NCI-H345 treated with DMSO at 0.1 percent for 48 hours (cell line): Measurements from ENCODE around the gene CDC27.
"Not testable (repeated sequence)": the region's sequence is repeated elsewhere in the genome, so short reads cannot be mapped to it uniquely, and the experiment has no call there.

Source experiments
- DNase-seq: peaks from one replicate; lab custom pipeline; 2025; ENCODE audit not compliant: unreplicated experiment; lab: John Stamatoyannopoulos, UW

CDC27 gene

DNA sequence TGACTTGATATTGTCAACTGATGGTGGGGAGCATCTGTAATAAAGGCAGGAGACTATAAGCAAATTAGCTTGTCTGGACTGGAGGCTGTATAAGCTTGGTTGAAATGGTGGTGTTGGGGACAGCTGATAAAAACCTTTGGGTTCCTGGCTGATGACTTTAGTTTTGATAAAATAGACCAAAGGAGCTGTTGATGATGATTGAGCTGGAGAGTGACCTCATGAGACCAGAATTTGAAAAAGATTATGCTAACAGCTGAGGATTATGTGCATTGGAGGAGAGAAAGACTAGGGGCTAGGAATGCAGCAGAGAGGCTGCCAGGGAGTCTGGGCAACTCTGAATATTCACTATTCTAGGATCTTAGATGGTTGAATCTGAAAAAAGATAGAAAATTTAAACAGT, 8.7 kb upstream of the CDC27 start:
- DNase-seq, result no peak

DNA sequence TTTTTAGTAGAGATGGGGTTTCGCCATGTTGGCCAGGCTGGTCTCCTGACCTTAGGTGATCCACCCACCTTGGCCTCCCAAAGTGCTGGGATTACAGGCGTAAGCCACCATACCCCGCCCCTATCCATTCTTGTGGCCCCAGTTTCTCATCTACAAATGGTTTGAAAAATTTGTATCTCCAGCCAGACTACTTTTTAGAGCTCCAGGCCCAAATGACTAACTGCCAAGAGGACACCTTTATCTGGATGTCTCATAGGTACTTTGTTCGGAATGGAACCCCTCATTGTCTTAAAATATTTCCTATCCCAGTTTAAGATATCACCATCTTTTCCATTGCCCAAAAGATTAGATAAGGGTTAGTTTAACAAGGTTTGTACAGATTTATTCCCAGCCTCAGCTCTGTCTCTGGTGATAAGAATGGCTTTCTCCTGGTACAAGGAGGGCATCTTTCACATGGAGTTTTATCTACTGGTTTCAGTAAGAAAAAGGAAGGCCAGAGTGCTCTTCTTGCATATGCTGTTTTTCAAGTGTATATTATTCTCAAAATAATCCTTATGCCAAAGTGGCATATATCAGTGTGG, 4.9 kb upstream of the CDC27 start:
- DNase-seq, result no peak

GRCh38 chr17:47192554-47192953, 3.5 kb upstream of the CDC27 start:
- peak; percentile 24 for DNase-seq

DNA sequence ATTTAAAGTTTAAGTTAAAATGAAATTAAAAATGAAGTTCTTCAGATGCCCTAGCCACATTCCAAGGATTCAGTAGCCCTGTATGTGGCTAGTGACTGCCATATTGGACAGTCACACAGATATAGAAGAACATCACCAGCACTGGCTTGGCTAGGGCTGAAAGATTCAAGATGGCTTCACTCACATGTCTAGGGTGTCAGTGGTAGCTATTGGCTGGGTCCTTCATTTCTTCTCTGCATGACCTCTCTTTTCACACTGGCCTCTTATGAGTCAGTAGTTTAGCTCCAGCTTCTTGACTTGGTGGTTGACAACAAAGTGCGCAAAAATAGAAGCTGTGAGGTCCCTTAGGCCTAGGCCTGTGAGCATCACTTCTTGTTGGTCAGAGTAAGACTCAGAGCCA, 1.7 kb upstream of the CDC27 start:
- no peak for DNase-seq

DNA sequence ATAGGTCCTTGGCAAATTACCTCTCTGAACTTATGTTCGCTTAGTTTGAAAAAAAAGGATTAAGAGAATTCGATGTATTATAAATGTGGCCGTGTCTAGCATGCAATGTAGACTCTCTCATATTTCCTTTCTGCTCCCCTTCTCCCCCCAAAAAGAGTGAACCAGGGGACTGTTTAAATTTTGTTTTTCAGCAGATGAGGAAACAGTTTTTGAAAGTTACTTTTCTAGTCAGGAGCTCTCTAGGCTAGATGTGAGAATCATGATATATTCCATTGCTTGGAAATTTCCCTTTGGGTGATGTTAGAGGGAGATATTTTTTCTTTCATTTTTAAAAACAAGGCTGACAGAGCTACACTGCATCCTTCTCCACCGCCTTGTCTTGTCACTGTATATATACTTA, 1.1 kb upstream of the CDC27 start:
- no peak for DNase-seq

GRCh38 chr17:47189732-47190237, 690 bp upstream of the CDC27 start:
- DNase-seq, result no peak

DNA sequence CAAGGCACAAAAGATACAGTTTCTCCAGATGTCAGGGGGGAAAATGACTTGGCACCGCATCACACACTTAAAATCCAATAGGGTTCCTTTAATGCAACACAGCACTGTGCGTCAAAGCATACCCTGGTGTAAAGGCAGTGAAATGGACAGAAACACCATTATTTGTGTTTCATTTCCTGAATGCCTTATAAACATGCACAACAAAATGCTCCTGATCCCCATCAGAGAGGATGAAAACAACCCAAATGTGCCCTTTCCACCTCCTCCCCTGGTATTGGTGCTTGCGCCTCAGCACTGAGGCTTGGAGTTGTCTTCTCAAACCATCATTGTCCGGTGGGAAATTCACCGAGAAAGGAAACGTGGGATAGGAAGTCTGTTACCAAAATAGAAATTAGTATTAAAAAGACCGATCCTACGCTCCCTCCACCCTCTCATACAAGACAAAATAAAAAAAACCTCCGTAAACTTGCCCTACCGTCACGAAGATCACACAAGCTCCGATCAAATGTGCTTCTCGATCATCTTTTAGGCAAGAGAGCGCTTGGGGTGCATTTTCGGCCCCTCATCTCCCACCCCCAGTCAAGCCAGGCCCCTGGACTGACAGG, 722 bp downstream of the CDC27 start:
- no peak for DNase-seq

DNA sequence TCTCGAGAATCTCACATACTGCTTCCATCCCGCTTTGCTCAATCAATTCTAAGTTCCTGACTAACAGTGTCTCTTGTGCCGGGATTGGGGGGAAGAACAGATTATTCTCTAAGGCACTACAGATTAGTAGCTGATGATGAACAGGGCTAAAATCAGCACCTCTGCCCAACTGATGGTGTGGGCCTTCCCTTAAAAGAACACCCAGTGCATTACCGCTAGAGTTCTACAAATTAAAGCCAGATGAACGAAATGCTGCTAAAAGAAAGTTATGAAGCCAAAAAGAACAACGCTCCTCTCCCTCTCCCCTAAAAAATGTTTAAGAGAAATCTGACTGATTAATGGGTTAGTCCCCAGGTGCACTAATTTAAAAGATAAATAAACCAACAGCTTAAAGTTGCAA, 4.4 kb downstream of the CDC27 start:
- no peak for DNase-seq

DNA sequence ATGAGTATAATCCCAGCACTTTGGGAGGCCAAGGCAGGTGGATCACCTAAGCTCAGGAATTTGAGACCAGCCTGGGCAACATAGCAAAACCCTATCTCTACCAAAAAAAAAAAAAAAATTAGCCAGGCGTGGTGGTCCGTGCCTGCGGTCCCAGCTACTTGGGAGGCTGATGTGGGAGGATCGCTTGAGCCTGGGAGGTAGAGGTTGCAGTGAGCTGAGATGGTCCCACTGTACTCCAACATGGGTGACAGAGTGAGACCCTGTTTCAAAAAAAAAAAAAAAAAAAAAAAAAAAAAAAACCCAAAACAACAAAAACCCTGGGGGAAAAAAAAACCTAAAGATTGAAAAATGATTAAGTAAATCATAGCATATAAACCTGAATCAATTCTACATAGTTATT, 8.1 kb downstream of the CDC27 start:
- DNase-seq, result not testable (repeated sequence)

GRCh38 chr17:47180337-47180736, 8.8 kb downstream of the CDC27 start:
- no peak for DNase-seq

GRCh38 chr17:47179141-47179540, 10.0 kb downstream of the CDC27 start:
- no peak for DNase-seq

- no peak for DNase-seq
Observed at GRCh38 chr17:47177261-47177660, 11.8 kb downstream of the CDC27 start.

GRCh38 chr17:47176389-47176826, 12.7 kb downstream of the CDC27 start:
- DNase-seq, result no peak

DNA sequence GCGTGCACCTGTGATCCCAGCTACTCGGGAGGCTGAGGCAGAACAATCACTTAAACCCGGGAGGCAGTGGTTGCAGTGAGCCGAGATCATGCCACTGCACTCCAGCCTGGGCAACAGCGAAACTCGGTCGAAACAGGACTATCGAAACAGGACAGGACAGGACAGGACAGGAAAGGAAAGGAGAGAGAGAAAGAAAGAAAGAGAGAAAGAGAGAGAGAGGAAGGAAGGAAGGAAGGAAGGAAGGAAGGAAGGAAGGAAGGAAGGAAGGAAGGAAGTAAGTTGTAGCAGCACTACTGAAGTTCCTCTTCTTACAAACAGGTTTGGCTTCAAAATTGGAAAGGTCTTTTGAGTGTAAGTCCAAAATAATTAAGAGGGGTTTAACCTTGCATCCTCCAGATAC, 14.3 kb downstream of the CDC27 start:
- not testable (repeated sequence) for DNase-seq

DNA sequence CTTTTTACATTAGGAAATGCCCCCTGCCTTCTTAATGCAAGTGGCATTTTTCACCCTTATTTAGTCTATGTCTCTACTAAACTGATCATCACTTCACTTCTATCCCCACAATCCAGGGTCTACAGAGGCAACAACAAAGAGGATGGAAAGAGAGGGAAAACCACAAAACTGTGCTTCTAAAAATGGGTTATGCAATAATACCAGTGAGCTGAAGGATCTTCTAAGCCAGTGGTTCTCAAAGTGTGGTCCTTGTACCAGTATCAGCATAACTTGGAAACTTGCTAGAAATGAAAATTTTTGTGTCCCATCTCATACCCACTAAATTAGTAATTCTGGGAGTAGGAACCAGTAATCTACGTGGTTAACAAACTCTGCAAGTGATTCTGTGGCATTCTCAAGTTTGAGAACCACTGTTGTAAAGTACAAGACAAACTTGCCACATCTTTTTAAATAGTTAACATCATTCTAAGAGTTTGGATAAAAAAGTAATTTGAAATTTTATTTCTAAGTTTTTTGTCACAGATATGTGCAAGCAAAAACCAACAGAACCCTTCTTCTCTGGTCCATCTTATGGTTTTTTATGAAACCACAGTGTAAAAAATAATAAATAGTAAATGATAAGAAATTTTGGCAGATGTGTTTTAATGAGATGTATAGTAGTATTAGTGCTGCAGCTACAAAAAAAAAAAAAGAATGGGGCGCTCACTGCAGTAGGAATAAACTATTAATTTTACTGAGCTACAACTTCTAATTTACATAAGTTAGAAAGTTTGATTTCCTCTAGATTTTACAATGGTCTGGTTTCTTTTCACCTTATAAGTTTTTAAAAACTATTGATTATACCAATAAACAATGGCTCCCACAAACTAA, 16.2 kb downstream of the CDC27 start:
- DNase-seq, result no peak

DNA sequence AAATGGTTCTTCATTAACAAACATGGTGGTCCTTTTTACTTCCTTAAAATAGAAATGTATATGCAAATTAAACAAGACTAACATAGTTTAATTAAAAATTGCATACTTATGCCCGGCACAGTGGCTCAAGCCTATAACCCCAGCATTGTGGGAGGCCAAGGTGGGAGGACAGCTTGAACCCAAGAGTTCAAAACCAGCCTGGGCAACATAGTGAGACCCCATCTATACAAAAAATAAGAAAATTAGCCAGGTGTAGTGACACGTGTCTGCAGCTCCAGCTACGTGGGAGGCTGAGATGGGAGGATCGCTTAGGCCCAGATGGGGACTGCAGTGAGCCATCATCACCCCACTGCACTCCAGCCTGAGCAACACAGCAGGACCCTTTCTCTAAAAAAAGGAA, 18.4 kb downstream of the CDC27 start:
- DNase-seq, result no peak

- DNase-seq, result not testable (repeated sequence)
Observed at GRCh38 chr17:47168896-47169295, 20.2 kb downstream of the CDC27 start.

DNA sequence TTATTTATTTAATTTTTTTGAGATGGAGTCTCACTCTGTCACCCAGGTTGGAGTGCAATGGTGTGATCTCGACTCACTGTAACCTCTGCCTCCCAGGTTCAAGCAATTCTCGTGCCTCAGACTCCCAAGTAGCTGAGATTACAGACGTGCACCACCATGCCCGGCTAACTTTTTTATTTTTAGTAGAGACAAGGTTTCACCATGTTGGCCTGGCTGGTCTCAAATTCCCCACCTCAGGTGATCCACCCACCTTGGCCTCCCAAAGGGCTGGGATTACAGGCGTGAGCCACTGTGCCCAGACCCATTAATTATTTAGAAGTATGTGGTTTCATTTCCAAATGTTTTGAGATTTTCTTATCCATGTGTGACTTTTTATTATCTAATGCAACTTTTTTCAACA, 22.2 kb downstream of the CDC27 start:
- DNase-seq, result not testable (repeated sequence)

- no peak for DNase-seq
Observed at GRCh38 chr17:47165137-47165536, 24.0 kb downstream of the CDC27 start.

GRCh38 chr17:47164263-47164662, 24.8 kb downstream of the CDC27 start:
- DNase-seq, result no peak

DNA sequence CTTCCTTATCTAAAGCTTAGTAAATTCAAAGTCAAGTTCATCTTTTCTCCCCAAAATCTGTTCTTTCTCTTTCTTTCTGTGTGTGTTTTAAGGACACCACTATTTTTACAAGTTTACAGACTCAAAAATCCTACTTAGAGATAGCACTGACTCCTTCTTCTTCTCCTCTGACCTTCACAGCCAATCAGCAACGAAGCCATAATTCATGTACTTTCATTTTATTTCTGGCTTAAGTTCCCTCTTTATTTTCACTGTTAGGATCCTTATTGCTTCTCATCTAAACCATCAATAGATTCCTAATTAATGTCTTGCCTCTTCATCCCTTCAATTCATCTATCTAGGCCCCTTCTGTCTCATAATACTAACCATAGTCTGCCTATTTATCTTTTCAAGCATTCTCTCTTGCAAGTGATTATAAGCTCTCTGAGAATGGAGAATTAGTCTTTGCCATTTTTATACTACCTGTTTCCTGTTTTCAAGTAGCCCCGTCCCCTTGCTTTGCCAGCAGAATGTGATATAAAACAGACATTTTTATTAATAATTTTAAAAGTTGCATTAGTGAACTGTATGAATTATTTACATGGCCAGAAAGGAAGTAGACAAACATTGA, 27.0 kb downstream of the CDC27 start:
- no peak for DNase-seq

DNA sequence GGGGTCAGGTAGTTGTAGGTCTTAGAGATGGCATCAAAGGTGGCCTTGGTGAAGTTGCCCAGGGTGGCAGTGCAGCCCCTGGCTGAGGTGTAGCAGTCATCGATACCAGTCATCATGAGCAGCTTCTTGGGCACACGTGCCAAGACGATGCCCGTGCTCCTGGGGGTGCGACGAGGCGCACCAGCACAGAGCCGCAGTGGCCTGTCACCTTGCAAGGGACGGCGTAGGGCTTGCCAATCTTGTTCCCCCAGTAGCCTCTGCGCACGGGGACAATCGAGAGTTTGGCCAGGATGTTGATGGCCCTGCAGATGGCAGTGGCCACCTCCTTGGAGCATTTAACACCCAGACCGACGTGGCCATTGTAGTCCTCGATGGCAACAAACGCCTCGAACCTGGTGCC, 29.8 kb downstream of the CDC27 start:
- no peak for DNase-seq
